Kidney tubule cell (primary cell): Measurements from ENCODE around the gene CFAP68.
A peak's percentile ranks its signal among the peaks of the same experiment; 100 is the strongest.

Experiments
- DNase-seq: peaks from one replicate; pipeline ENCODE4 v3.0.0-alpha.2; 2018; ENCODE audit warnings: low spot score

Gene CFAP68, protein sequence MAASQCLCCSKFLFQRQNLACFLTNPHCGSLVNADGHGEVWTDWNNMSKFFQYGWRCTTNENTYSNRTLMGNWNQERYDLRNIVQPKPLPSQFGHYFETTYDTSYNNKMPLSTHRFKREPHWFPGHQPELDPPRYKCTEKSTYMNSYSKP

GRCh38 chr11:111878849-111879636, at the start of gene CFAP68, which contains the start of gene FDXACB1:
Gene CFAP68, plus strand, starts transcription at chr11:111879541. Its CDS starts 20 bp downstream, at chr11:111879561.
Gene FDXACB1, minus strand, starts transcription at chr11:111879165. Its CDS starts 33 bp downstream, at chr11:111879132.
- DNase-seq = peak; percentile 98

DNA sequence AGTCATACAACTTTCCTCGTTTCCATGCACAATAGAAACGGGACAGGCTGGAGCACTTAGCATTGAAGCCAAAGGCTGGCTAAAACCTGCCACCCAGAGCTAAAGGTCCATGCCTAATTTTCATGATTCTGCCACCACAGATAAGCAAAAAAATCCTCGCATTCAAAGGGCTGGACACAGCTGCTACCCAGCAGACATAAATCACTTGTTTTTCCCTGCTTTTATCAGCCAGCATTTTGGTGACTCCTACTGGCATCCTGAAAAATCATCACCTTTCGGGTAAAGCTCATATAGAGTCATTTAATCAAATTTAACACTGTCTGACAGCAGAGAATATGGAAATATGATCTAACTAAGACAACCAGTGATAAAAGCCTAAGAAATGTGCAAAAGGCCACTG, 45.8 kb upstream of the CFAP68 start:
- no peak for DNase-seq

DNA sequence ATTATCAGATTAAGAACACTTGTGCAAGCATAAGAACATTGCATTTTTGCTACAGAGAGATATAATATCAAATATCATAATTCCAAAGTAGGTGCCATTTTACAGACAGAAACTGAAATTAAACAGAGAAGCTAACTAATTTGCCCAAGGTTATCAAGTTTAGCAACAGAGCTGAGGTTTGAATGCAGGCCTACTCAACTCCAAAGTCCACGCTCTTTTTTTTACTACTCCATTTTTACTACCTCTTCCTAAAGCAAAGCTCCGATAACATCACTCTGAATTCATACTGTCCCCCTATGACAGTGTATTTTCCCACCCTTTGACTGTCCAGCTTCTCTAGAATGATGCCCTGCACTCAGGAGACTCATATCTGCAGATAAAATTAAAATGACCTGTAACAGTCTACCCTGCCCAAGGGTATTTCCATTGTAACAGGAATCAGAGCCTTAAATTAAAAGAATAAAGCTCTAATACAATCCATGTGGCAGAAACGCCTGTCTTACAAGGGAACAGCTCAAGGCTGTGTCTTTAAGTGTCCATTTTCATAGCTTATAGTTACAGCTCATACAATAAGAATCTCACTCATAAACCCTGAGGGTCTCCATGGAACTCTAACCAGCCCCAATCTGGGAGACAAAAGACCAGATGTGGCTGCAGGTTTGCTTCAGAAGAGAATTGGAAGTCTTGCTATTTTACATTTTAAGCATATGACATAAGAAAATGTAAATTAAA, 44.7 kb upstream of the CFAP68 start:
- no peak for DNase-seq

DNA sequence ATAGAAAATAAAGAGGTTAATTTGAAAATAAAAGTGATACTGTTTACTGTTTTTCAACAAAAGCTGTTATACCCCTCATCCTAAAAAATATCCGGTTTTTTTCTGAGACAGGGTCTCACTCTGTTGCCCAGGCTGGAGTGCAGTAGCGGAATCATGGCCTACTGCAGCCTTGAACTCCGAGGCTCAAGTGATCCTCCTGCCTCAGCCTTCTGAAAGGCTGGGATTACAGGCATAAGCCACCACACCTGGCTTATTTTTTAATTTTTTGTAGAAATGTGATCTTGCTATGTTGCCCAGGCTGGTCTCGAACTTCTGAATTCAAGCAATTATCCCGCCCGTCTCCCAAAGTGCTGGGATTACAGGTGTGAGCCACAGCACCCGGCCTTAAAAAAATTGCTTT, 43.7 kb upstream of the CFAP68 start:
- no peak for DNase-seq

GRCh38 chr11:111836162-111836561, 43.2 kb upstream of the CFAP68 start:
- DNase-seq = no peak

DNA sequence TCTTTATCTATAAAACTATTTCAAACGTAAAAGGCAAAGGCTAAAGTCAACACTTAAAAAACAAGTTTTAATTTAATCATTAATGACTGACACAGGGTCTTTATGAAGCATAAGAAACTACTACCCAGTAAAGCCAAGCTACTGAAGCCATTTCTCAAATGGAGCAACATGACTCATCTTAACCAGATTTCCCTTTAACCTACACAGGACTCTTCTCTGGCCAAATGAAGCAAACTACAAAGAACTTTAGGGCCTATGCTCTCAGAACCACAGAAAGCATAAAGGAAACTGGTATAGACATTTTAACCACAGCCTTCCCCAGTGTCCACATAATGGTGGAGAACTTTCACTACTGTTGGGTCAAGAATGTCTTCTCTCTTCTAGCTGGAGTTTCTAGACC, 42.6 kb upstream of the CFAP68 start:
- DNase-seq = peak; percentile 35

DNA sequence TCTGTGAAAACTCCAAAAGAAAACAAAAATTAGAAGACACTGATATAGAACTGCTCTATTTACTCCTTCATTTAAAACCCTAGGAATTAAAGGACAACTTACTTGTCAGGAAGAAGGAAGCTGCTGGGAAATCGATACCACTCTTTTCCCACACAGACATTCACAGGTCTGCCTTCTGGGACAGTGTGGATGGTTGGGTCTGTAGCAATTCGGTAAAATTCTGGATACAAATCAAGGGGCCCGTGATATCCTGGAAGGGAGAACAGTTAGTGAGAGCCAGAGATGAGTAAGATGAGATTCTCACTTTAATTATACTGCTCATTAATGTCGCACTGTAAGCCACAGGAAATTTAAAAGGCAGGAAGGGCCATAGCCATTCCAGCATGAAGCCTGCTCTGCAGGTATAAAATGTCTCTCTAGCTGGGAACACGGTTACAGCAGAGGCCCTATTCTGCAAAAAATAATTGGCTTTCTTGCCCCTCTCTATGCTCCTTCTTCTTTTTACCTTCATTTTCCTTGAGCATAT, 41.9 kb upstream of the CFAP68 start:
- no peak for DNase-seq

DNA sequence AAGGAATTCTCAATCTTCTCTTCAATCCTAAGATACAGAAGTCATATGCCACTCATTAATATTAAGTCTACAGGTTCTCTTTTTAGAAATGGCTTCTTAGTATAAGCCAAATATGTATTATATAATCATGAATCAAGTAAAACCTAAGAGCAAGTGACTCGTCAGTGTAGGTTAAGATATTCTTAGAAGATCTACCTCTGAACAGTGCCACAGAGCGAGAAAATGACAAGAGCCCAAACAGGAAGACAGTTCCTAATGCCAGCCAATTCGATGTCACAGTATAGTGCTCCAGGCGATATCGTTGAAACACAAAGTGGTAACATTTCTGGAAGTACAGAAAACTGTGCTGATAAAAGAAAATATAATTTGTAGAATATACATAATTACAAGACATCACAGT, 41.3 kb upstream of the CFAP68 start:
- DNase-seq = no peak

GRCh38 chr11:111840143-111840542, 39.2 kb upstream of the CFAP68 start:
- no peak for DNase-seq

DNA sequence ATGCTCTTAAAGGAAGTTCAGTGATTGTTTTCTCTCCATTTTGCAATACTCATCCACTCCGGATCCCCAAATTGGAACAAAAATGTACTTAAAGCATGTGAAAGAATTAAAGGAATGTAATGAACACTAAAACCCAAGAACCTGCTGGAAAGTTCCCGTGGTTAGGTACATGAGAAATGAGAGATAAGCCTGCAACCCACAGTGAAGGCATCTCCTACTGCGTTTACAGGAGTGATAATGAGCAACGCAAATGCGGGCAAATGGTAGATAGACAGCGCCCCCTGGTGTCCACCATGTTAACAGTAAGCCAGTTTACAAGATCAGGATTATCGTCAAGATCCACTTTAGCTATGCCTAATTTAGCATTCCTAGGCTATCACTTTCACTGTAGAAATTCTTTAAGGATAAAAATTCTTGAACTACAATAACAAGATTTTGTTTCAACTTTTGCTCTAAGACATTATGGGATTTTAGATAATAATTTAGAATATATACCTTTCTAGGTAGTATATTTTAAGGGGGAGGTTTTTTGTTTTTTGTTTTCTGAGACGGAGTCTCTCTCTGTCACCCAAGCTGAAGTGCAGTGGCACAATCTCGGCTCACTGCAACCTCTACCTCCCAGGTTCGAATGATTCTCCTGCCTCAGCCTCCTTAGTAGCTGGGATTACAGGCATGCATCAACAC, 37.8 kb upstream of the CFAP68 start:
- peak; percentile 83 for DNase-seq

DNA sequence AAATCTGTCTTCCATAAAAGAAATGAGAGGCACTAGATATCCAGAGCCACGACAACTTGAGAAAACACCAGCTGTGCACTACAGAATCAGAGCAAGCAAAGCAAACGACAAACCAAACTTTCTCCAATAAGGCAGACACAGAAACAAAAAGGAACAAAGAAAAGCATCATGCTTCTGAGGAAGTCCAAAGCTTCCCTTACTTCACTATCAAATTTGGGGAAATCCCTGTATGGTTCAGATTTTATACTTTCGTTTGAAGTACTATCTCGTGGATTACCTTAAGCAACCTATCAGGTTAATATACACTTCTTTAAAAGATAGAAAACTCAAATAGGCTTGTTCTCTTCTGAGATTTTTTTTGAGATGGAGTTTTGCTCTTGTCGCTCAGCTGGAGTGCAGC, 35.7 kb upstream of the CFAP68 start:
- no peak for DNase-seq

GRCh38 chr11:111845276-111846028, 33.9 kb upstream of the CFAP68 start:
- no peak for DNase-seq

GRCh38 chr11:111846063-111846462, 33.3 kb upstream of the CFAP68 start:
- peak; percentile 42 for DNase-seq

DNA sequence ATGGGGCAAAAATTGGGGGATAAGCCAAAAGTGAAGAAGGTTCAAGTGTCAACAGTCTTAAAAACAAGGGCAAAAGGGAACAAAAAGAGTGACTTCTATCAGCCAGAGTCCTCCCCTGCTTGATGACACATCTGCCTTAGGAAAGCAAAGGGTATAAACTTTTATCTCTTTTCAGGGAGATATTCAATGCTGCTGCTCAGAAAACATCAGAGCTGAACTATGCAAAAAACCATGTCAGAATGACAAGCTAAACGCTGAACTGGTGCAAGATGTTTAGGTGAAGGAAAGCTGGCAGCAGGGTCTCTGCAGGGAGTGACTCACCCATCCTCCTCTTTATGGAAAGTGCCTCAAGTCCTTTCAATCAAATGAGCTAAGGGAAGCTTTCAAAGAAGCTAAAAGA, 32.7 kb upstream of the CFAP68 start:
- DNase-seq = peak; percentile 7

- no peak for DNase-seq
These were observed 29.7 kb upstream of the CFAP68 start for GRCh38 chr11:111849631-111850030.

DNA sequence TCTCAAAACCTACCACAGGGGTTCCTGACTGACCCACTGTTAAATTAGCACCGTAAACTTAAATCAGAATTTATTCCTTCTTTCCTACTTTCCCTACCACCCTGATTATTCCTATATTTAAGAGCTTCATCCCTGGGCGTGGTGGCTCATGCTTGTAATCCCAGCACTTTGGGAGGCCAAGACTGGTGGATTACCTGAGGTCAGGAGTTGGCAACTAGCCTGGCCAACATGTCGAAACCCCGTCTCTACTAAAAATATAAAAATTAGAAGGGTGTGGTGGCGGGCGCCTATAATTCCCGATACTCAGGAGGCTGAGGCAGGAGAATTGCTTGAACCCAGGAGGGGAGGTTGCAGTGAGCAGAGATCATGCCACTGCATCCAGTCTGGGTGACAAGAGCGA, 28.3 kb upstream of the CFAP68 start:
- no peak for DNase-seq

- DNase-seq = no peak
These were observed 27.7 kb upstream of the CFAP68 start for GRCh38 chr11:111851636-111852035.

- DNase-seq = no peak
These were observed 27.2 kb upstream of the CFAP68 start for GRCh38 chr11:111852103-111852502.

GRCh38 chr11:111855506-111855905, 23.8 kb upstream of the CFAP68 start:
- DNase-seq = no peak

GRCh38 chr11:111860257-111860656, 19.1 kb upstream of the CFAP68 start:
- DNase-seq = no peak

GRCh38 chr11:111870113-111870512, 9.2 kb upstream of the CFAP68 start:
- DNase-seq = no peak

GRCh38 chr11:111870522-111870885, 8.8 kb upstream of the CFAP68 start:
- DNase-seq = no peak
